ENCODE results near the gene NDUFA11.
"Not testable (repeated sequence)": the region's sequence is repeated elsewhere in the genome, so short reads cannot be mapped to it uniquely, and the experiment has no call there.

NDUFA11 gene

GRCh38 chr19:5884065-5884811, 19.4 kb downstream of the NDUFA11 start:
- not testable (repeated sequence) for DNase-seq

GRCh38 chr19:5883157-5883873, 20.3 kb downstream of the NDUFA11 start:
- not testable (repeated sequence) for DNase-seq

- DNase-seq = no peak
Observed at GRCh38 chr19:5882421-5882968, 21.1 kb downstream of the NDUFA11 start.

GRCh38 chr19:5881543-5882299, 21.9 kb downstream of the NDUFA11 start:
- no peak for DNase-seq

- no peak for DNase-seq
Observed at GRCh38 chr19:5880604-5881078, 22.9 kb downstream of the NDUFA11 start.

- DNase-seq = no peak
Observed at GRCh38 chr19:5880196-5880595, 23.4 kb downstream of the NDUFA11 start.

- DNase-seq = no peak
Observed at GRCh38 chr19:5877882-5878281, 25.7 kb downstream of the NDUFA11 start.

- no peak for DNase-seq
Observed at GRCh38 chr19:5877427-5877826, 26.2 kb downstream of the NDUFA11 start.

GRCh38 chr19:5874496-5874895, 29.1 kb downstream of the NDUFA11 start:
- DNase-seq = not testable (repeated sequence)

- DNase-seq = no peak
Observed at GRCh38 chr19:5873617-5874199, 29.9 kb downstream of the NDUFA11 start.

GRCh38 chr19:5870986-5871394, 32.6 kb downstream of the NDUFA11 start:
- DNase-seq = peak; percentile 2

- DNase-seq = no peak
Observed at GRCh38 chr19:5867201-5868136, 36.1 kb downstream of the NDUFA11 start.

- no peak for DNase-seq
Observed at GRCh38 chr19:5865772-5866171, 37.8 kb downstream of the NDUFA11 start.

GRCh38 chr19:5864725-5865486, 38.7 kb downstream of the NDUFA11 start:
- no peak for DNase-seq

- no peak for DNase-seq
Observed at GRCh38 chr19:5864013-5864720, 39.4 kb downstream of the NDUFA11 start.

- no peak for DNase-seq
Observed at GRCh38 chr19:5863030-5863665, 40.4 kb downstream of the NDUFA11 start.

- DNase-seq = no peak
Observed at GRCh38 chr19:5857203-5858081, 46.1 kb downstream of the NDUFA11 start.

- DNase-seq = not testable (repeated sequence)
Observed at GRCh38 chr19:5855151-5855550, 48.4 kb downstream of the NDUFA11 start.

All from OCI-M1 (cell line).